GM20000 (cell line): ENCODE measurements around the gene ZMYM4.
"Not testable (repeated sequence)": the region's sequence is repeated elsewhere in the genome, so short reads cannot be mapped to it uniquely, and the experiment has no call there.

Experiments
- DNase-seq: peaks from one replicate; pipeline ENCODE4 v3.0.0; 2012; ENCODE audit warnings: low spot score
- CTCF ChIP-seq: IDR thresholded peaks from 2 replicates; pipeline ENCODE4 v1.5.1; 2012; ENCODE audit warnings: mild to moderate bottlenecking, control low read depth; ENCODE audit errors: extremely low read depth, missing control alignments

ZMYM4 gene

GRCh38 chr1:35231287-35231686, 37.2 kb upstream of the ZMYM4 start:
- no peak for TF ChIP-seq CTCF
- no peak for DNase-seq

DNA sequence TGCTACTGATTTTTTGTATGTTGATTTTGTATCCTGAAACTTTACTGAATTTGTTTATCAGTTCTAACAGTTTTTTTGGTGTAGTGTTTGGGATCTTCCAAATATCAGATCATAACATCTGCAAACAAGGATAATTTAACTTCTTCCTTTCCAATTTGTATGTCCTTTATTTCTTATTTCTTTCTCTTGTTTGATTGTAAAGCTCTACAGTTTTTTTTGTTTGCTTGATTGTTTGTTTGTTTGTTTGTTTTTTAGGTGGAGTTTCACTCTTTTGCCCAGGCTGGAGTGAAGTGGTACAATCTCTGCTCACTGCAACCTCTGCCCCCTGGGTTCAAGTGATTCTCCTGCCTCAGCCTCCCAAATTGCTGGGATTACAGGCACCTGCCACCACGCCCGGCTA, 31.7 kb upstream of the ZMYM4 start:
- DNase-seq, result not testable (repeated sequence)

DNA sequence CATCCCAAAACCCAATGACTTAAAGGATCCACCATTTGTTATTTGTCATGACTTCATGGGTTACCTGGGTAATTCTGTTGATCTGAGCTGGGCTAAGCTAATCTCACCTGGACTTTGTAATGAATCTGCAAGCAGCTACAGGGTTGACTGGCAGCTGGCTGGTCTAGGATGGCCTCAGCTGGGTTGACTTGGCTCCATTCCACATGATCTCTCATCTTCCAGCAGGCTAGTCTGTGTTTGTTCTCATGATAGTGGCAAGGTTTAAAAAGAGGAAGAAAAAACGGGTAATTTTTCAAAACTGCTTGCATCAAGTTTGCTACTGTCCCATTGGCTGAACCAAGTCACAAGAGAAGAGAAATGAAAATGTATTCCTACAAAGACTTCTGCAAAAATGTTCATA, 24.8 kb upstream of the ZMYM4 start:
- no peak for DNase-seq
- TF ChIP-seq CTCF, result no peak

DNA sequence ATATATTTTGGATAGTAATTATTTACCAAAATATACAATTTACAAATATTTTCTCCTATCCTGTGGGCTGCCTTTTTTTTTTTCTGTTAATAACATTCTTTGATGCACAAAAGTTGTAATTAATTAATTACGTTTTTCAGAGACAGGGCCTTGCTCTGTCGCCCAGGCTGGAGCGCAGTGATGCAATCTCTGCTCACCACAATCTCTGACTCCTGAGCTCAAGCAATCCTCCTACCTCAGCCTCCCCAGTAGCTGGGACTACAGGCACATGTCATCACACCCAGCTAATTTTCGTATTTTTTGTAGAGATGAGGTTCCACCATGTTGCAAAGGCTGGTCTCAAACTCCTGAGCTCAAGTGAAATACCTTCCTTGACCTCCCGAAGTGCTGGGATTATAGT, 21.3 kb upstream of the ZMYM4 start:
- no peak for TF ChIP-seq CTCF
- no peak for DNase-seq

- no peak for TF ChIP-seq CTCF
- DNase-seq, result no peak
Measured at GRCh38 chr1:35253941-35254340, 14.6 kb upstream of the ZMYM4 start.

- no peak for DNase-seq
- TF ChIP-seq CTCF, result no peak
Measured at GRCh38 chr1:35255276-35255675, 13.2 kb upstream of the ZMYM4 start.

DNA sequence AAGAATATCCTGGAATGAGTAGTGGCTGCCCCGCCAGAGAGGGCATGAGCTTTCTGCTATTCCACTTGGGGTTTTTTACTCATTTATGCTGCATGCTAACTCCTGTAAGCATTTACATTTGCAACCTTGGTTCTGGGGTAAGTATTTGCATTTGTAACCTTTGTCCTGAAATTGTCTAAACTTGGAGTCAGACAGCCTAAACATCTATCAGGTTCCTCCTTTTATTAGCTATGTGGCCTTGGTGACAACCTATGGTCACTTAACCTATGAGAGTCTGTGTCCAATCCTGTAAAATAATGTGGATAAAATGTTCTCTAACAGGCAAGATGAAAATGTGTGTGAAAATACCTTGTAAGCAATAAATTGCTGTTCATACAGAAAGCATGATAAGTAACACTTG, 8.9 kb upstream of the ZMYM4 start:
- no peak for TF ChIP-seq CTCF

DNA sequence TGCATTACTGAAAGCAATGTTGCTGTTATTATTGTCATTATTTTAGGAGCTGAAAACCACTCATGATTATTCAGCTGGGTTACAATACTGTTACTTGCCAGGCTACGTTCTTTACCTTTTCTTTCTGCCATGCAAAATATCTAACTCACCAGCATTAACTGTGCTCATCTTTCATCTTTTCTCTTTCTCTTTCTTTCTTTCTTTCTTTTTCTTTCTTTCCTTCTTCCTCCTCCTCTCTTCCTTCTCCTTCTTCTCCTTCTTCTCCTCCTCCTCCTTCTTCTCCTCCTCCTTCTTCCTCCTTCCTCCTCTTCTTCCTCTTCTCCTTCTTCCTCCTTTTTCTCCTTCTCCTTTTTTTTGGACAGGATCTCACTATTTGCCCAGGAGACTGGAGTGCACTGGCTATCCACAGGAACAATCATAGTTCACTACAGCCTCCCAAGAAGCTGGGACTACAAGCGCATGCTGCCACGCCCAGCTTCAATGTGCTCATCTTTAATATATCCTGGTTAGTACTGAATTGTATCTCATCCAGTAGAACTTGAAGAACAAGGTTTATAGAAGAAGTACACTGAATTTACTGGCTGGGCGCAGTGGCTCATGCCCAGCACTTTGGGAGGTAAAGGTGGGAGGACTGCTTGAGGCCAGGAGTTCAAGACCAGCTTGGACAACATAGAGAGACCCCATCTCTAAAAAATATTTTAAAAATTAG, 6.9 kb upstream of the ZMYM4 start:
- no peak for TF ChIP-seq CTCF
- no peak for DNase-seq

More for the DNA sequence above, 8.9 kb upstream of the ZMYM4 start:
- no peak for DNase-seq
